Right atrium auricular region (tissue), 2 donors: ENCODE measurements around the gene NHLH2. TPM values are rescaled to one million over a fixed set of nuclear protein-coding genes. Genes with fewer than 3 reads are reported as not detected.
A peak's percentile ranks its signal among the peaks of the same experiment; 100 is the strongest.

Experiments used
- DNase-seq: peaks from one replicate; pipeline ENCODE4 v3.0.0-alpha.2; 2019; ENCODE audit warnings: low spot score
- H3K27ac ChIP-seq, 2 donors: fragments of 200-600 bp; sonication (generic); 1 replicate in 1 of 2; 2 replicates in 1 of 2; pipeline ENCODE4 v1.5.1; 2016 to 2019
- H3K27me3 ChIP-seq, 2 donors: fragments of 200-600 bp; sonication (generic); one replicate each; pipeline versions ENCODE4 v1.5.1 to v1.6.0; 2017 to 2019
- H3K36me3 ChIP-seq: fragments of 200-600 bp; sonication (generic); one replicate; pipeline ENCODE4 v1.5.1; 2016
- H3K4me1 ChIP-seq, 2 donors: fragments of 200-600 bp; sonication (generic); one replicate each; pipeline versions ENCODE4 v1.5.1 to v1.6.0; 2017 to 2019
- H3K4me3 ChIP-seq, 2 donors: fragments of 200-600 bp; sonication (generic); 1 replicate in 1 of 2; 2 replicates in 1 of 2; pipeline ENCODE4 v1.5.1; 2017 to 2019; ENCODE audit warnings: mild to moderate bottlenecking in 1 of 2, moderate library complexity in 1 of 2
- H3K9me3 ChIP-seq, 2 donors: fragments of 200-600 bp; sonication (generic); one replicate each; pipeline ENCODE4 v1.5.1; 2019
- total RNA-seq, 2 donors: library from RNA; depleted of rRNA; stranded (reverse); fragments of >200 nt; gene quantifications; one replicate each; pipeline ENCODE4 v1.1.0, GENCODE V29; 2016
- TF ChIP-seq, protein P1 (sequence below), 2 donors: fragments of 200-600 bp; sonication (generic); IDR thresholded peaks; one replicate each; pipeline ENCODE4 v1.5.1; 2019; ENCODE audit warnings: antibody characterized with exemption in 2 of 2

NHLH2 gene
- total RNA-seq, 2 donors from 2014 or later = not detected

GRCh38 chr1:115809076-115809475, 31.9 kb downstream of the NHLH2 start:
- DNase-seq = no peak
- TF ChIP-seq, protein P1, sequence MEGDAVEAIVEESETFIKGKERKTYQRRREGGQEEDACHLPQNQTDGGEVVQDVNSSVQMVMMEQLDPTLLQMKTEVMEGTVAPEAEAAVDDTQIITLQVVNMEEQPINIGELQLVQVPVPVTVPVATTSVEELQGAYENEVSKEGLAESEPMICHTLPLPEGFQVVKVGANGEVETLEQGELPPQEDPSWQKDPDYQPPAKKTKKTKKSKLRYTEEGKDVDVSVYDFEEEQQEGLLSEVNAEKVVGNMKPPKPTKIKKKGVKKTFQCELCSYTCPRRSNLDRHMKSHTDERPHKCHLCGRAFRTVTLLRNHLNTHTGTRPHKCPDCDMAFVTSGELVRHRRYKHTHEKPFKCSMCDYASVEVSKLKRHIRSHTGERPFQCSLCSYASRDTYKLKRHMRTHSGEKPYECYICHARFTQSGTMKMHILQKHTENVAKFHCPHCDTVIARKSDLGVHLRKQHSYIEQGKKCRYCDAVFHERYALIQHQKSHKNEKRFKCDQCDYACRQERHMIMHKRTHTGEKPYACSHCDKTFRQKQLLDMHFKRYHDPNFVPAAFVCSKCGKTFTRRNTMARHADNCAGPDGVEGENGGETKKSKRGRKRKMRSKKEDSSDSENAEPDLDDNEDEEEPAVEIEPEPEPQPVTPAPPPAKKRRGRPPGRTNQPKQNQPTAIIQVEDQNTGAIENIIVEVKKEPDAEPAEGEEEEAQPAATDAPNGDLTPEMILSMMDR (IDR thresholded peaks at IDR 0.05) = no peak
- Histone ChIP-seq H3K27ac (no peak overlapping the region), H3K27me3 (no peaks in the 10 kb centered on the region), H3K4me1 (no peaks in the 10 kb centered on the region), H3K9me3 (no peaks in the 10 kb centered on the region), H3K4me3 (no peak overlapping the region), H3K36me3 (no peaks in the 10 kb centered on the region)

GRCh38 chr1:115807723-115808122, 33.2 kb downstream of the NHLH2 start:
- no peak for DNase-seq
- no peak overlapping the region for H3K4me3 ChIP-seq
- no peaks in the 10 kb centered on the region for H3K36me3 ChIP-seq
- H3K9me3 ChIP-seq = no peaks in the 10 kb centered on the region
- no peaks in the 10 kb centered on the region for H3K4me1 ChIP-seq
- H3K27me3 ChIP-seq = no peaks in the 10 kb centered on the region
- TF ChIP-seq, protein P1 (IDR thresholded peaks at IDR 0.05) = peak; percentile 46 to 74
- no peak overlapping the region for H3K27ac ChIP-seq

DNA sequence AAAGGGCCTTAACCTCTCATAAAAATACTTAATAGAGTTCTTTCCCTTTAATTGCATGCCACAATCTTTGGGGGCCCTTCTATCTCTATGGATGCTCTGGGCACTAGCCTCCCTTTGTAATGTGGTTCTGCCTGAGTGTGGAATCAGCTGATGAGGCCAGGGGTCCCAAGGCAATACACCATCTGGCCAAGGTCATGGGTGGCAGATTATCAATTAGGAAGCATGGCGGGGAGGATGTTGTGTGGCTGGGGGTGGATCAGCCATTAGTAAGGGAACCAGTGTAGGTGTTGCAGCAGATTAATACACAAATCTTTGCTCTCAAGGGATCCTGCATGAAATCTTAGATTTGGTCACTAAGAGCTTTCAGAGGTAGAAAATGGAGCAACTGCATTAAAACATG, 35.3 kb downstream of the NHLH2 start:
- Histone ChIP-seq H3K4me1 (no peaks in the 10 kb centered on the region), H3K9me3 (no peaks in the 10 kb centered on the region), H3K27ac (no peak overlapping the region), H3K4me3 (no peak overlapping the region), H3K36me3 (no peaks in the 10 kb centered on the region), H3K27me3 (no peaks in the 10 kb centered on the region)
- TF ChIP-seq, protein P1 (IDR thresholded peaks at IDR 0.05) = no peak
- no peak for DNase-seq

DNA sequence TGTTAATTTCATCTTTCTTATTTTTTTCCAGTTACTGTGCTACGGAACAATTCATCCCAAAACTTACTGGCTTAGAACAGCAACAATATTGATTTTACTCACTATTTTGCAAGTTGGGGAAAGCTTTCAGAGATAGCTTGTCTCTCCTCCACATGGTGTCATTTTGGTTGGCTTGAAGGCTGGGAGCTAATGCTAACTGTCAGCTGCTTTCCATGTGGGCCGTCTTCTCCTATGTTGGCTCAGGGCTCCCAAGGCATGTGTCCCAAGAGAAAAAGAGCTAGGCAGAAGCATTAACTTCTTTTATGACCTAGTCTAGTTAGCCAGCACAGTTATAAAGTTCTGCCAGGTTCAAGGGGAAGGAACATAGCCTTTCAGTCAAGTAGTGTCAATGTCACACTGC, 38.5 kb downstream of the NHLH2 start:
- TF ChIP-seq, protein P1 (IDR thresholded peaks at IDR 0.05) = no peak
- Histone ChIP-seq H3K27me3 (no peaks in the 10 kb centered on the region), H3K36me3 (no peaks in the 10 kb centered on the region), H3K27ac (no peak overlapping the region), H3K9me3 (no peaks in the 10 kb centered on the region), H3K4me1 (no peaks in the 10 kb centered on the region), H3K4me3 (no peak overlapping the region)
- DNase-seq = no peak

- H3K4me1 ChIP-seq = peaks cover 0 to 4% of the 10 kb centered on the region in 2 donors
- H3K9me3 ChIP-seq = no peaks in the 10 kb centered on the region
- TF ChIP-seq, protein P1 (IDR thresholded peaks at IDR 0.05) = no peak
- H3K27me3 ChIP-seq = no peaks in the 10 kb centered on the region
- H3K4me3 ChIP-seq = no peak overlapping the region
- DNase-seq = no peak
- no peak overlapping the region for H3K27ac ChIP-seq
- H3K36me3 ChIP-seq = no peaks in the 10 kb centered on the region
Measured at GRCh38 chr1:115797486-115797885, 43.4 kb downstream of the NHLH2 start.

- no peak for DNase-seq
- no peaks in the 10 kb centered on the region for H3K27me3 ChIP-seq
- H3K4me1 ChIP-seq = peaks cover 0 to 4% of the 10 kb centered on the region in 2 donors
- TF ChIP-seq, protein P1 (IDR thresholded peaks at IDR 0.05) = no peak
- no peaks in the 10 kb centered on the region for H3K9me3 ChIP-seq
- H3K27ac ChIP-seq = no peak overlapping the region
- H3K4me3 ChIP-seq = no peak overlapping the region
- H3K36me3 ChIP-seq = no peaks in the 10 kb centered on the region
Measured at GRCh38 chr1:115796897-115797296, 44.0 kb downstream of the NHLH2 start.
